GM12878 (cell line): Measurements from ENCODE around the gene AP1M1. TPM values are rescaled to one million over a fixed set of nuclear protein-coding genes. Genes with fewer than 3 reads are reported as not detected.

Experiments used
- ATF3 ChIP-seq: IDR thresholded peaks from 2 replicates; pipeline ENCODE4 v1.6.1; 2011; ENCODE audit warnings: low read depth, mild to moderate bottlenecking, low read length, moderate library complexity, borderline replicate concordance; ENCODE audit errors: extremely low read depth
- SKIL ChIP-seq: fragments of 450-650 bp; IDR thresholded peaks from 2 replicates; pipeline ENCODE4 v1.6.1; 2017; ENCODE audit warnings: mild to moderate bottlenecking, low read depth, inconsistent platforms; ENCODE audit not compliant: poor library complexity, severe bottlenecking
- USF1 ChIP-seq: IDR thresholded peaks from 2 replicates; pipeline ENCODE4 v1.6.1; 2011; ENCODE audit warnings: borderline replicate concordance, low read depth, mild to moderate bottlenecking, moderate library complexity, mixed read lengths, low read length; ENCODE audit not compliant: insufficient read depth; ENCODE audit errors: extremely low read length
- ZBED1 ChIP-seq: IDR thresholded peaks from 2 replicates; pipeline ENCODE4 v1.6.1; 2016; ENCODE audit warnings: borderline replicate concordance
- ZNF687 ChIP-seq: fragments of 450-650 bp; IDR thresholded peaks from 2 replicates; pipeline ENCODE4 v1.6.1; 2017; ENCODE audit warnings: mild to moderate bottlenecking, moderate library complexity
- polyA plus RNA-seq, 11 experiments: library from polyadenylated mRNA; depleted of rRNA in 4 of 11; unstranded in 6 of 11; stranded (reverse) in 5 of 11; fragments of >200 nt; fragmentation: Nextera tagmentation in 4 of 11; fragmentation: Illumina TruSeq in 1 of 11; extraction: Ambion mirVana in 4 of 11; extraction: Trizol in 1 of 11; gene quantifications; 1 replicate in 1 of 11; 2 replicates in 10 of 11; pipeline versions ENCODE4 v1.2.1 to v1.2.3, GENCODE V29; 2011 to 2016; ENCODE audit warnings: inconsistent platforms in 2 of 11, missing spikeins in 2 of 11, low read depth in 1 of 11
- total RNA-seq, 4 experiments: library from RNA; depleted of rRNA in 3 of 4; stranded (reverse); fragments of >200 nt in 3 of 4; fragmentation: Illumina TruSeq in 1 of 4; extraction: Trizol in 1 of 4; gene quantifications; 2 replicates each; pipeline versions ENCODE4 v1.2.1 to v1.2.3, GENCODE V29; 2013 to 2021

AP1M1 gene
- total and polyA plus RNA-seq, 10 of the 15 experiments (the other 5 are each of a cell fraction or from before 2014, with no cell fraction given) = 1.0 to 116 (median 44.7) TPM

GRCh38 chr19:16288544-16288943 is 90.8 kb downstream of the AP1M1 start (continued):
- TF ChIP-seq ATF3 = no peak
- TF ChIP-seq USF1 = no peak
- no peak for TF ChIP-seq ZBED1
- TF ChIP-seq ZNF687 = no peak
- TF ChIP-seq SKIL = no peak
- TF ChIP-seq, all 136 proteins: peak for 0
